Measurements from ENCODE around the gene TNFRSF19. TPM values are rescaled to one million over a fixed set of nuclear protein-coding genes. Genes with fewer than 3 reads are reported as not detected.

The TNFRSF19 gene
- total RNA-seq, 1 donor from 2014 or later, result 31.3 TPM

DNA sequence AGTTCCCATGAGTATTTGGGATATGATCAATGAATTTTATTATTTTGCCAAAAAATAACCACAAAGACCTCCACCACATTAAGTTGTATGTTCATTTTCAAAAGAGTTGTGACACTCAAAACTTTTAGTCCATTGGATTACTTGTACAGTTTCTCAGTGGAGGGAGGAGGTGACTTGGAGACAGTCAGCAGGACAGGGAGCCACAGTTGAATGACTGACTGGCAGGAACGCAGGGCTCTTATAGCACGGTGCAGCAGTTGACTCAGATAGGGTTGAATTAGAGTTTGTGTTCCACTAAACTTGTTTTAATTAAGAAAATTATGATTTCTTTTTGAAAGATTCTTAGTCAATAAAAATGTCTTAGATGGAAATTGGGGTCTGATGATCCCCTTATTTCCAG is 42.5 kb downstream of the TNFRSF19 start:
- Histone ChIP-seq H3K36me3 (ENCODE audit: control insufficient read depth, insufficient read depth, low read length) (no peaks in the 10 kb centered on the region), H3K4me3 (ENCODE audit: low read depth, low read length) (no peak overlapping the region), H3K27me3 (ENCODE audit: control insufficient read depth, insufficient read depth, low read length) (no peaks in the 10 kb centered on the region)
- no peak for DNase-seq (ENCODE audit: low read depth)
- TF ChIP-seq, protein P1, sequence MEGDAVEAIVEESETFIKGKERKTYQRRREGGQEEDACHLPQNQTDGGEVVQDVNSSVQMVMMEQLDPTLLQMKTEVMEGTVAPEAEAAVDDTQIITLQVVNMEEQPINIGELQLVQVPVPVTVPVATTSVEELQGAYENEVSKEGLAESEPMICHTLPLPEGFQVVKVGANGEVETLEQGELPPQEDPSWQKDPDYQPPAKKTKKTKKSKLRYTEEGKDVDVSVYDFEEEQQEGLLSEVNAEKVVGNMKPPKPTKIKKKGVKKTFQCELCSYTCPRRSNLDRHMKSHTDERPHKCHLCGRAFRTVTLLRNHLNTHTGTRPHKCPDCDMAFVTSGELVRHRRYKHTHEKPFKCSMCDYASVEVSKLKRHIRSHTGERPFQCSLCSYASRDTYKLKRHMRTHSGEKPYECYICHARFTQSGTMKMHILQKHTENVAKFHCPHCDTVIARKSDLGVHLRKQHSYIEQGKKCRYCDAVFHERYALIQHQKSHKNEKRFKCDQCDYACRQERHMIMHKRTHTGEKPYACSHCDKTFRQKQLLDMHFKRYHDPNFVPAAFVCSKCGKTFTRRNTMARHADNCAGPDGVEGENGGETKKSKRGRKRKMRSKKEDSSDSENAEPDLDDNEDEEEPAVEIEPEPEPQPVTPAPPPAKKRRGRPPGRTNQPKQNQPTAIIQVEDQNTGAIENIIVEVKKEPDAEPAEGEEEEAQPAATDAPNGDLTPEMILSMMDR (IDR thresholded peaks at IDR 0.05; ENCODE audit: insufficient read depth, low read length, poor library complexity, severe bottlenecking), result no peak

DNA sequence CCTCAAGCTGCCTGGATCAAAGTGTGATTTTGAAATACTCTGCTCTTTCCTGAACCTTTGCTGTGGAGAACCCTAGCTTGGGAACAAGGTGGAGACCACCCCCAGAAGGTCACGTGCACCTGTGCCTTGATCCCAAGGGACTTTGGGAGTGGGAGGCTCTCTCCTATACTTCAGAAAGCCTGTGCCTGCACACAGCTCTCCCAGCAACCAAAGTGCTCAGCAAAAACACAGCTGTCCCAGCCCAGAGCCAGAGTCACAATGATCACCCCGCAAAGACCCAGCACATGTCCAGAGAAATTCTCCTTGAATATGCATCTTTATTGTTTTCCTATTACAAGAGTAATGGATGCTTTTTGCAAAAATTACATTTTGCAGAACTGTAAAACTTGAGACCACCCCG is 43.4 kb downstream of the TNFRSF19 start:
- no peaks in the 10 kb centered on the region for H3K36me3 ChIP-seq (ENCODE audit: control insufficient read depth, insufficient read depth, low read length)
- no peak for DNase-seq (ENCODE audit: low read depth)
- H3K4me3 ChIP-seq (ENCODE audit: low read depth, low read length), result no peak overlapping the region
- no peaks in the 10 kb centered on the region for H3K27me3 ChIP-seq (ENCODE audit: control insufficient read depth, insufficient read depth, low read length)
- TF ChIP-seq, protein P1 (IDR thresholded peaks at IDR 0.05; ENCODE audit: insufficient read depth, low read length, poor library complexity, severe bottlenecking), result no peak

DNA sequence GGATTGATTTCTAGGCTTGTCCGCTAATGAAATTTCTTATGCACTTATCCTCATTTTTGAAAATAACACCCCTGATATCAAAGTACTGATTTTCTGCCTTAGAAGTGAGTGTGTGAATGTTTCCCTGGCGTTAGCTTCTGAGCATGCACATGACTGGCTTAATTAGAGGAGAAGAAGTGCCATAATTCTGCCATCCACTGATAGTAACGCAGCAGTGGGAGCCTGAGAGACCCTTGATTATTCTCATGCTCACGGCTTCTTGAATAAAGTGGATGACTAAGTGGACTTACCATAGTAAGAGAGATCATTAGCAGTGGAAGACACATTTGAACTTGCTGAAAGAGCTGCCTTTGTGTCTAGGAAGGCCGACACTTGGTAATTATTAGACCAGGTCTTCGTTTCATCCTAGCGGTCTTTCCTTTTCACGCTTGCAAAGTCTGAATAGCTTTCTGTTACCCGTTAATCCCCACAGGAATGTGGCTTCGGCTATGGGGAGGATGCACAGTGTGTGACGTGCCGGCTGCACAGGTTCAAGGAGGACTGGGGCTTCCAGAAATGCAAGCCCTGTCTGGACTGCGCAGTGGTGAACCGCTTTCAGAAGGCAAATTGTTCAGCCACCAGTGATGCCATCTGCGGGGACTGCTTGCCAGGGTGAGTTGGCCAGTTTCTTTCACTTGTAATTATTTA is 45.3 kb downstream of the TNFRSF19 start:
- DNase-seq (ENCODE audit: low read depth), result peak; percentile 85
- no peak overlapping the region for H3K4me3 ChIP-seq (ENCODE audit: low read depth, low read length)
- H3K27me3 ChIP-seq (ENCODE audit: control insufficient read depth, insufficient read depth, low read length), result no peaks in the 10 kb centered on the region
- TF ChIP-seq, protein P1 (IDR thresholded peaks at IDR 0.05; ENCODE audit: insufficient read depth, low read length, poor library complexity, severe bottlenecking), result no peak
- no peaks in the 10 kb centered on the region for H3K36me3 ChIP-seq (ENCODE audit: control insufficient read depth, insufficient read depth, low read length)

DNA sequence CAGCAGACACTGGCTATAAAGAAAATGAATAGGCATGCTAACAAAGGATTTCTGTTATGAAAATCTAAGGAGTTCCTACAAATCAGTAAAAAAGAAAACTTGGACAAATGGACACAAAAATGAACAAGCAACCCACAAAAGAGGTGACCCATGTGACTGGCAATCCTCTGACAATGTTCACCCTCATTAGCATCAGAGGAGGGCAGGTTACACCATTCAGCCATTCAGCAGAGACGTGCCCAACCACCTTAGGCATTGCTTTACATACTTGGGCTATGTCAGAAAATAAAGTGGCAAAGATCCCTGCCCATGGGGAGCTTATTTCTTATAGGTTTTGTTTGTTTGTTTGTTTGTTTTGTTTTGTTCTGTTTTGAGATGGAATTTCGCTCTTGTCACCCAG is 46.0 kb downstream of the TNFRSF19 start:
- Histone ChIP-seq H3K36me3 (ENCODE audit: control insufficient read depth, insufficient read depth, low read length) (no peaks in the 10 kb centered on the region), H3K4me3 (ENCODE audit: low read depth, low read length) (no peak overlapping the region), H3K27me3 (ENCODE audit: control insufficient read depth, insufficient read depth, low read length) (no peaks in the 10 kb centered on the region)
- no peak for DNase-seq (ENCODE audit: low read depth)
- TF ChIP-seq, protein P1 (IDR thresholded peaks at IDR 0.05; ENCODE audit: insufficient read depth, low read length, poor library complexity, severe bottlenecking), result no peak

DNA sequence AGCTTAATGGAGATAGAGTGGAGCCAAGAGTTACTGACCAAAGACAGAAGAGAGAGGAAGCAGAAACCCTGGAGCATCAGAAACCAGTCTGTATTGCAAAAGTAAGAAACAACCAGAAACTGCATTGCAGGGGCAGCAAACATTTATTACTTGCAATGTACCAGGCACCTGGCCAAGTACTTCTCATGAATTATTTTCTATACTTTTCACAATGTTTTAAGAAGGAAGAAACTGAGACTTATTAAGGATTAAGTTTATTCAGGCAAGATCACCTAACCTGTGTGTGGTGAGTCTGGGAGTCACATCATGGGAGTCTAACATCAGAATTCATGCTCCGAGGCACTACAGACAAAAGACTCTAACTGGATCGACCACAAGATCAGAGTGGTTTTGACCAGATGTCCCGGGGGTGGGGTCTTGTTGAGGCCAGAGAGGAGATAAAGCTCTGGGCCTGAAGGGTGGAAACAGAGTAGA is 47.4 kb downstream of the TNFRSF19 start:
- DNase-seq (ENCODE audit: low read depth), result no peak
- TF ChIP-seq, protein P1 (IDR thresholded peaks at IDR 0.05; ENCODE audit: insufficient read depth, low read length, poor library complexity, severe bottlenecking), result no peak
- no peak overlapping the region for H3K4me3 ChIP-seq (ENCODE audit: low read depth, low read length)
- H3K36me3 ChIP-seq (ENCODE audit: control insufficient read depth, insufficient read depth, low read length), result no peaks in the 10 kb centered on the region
- H3K27me3 ChIP-seq (ENCODE audit: control insufficient read depth, insufficient read depth, low read length), result no peaks in the 10 kb centered on the region

DNA sequence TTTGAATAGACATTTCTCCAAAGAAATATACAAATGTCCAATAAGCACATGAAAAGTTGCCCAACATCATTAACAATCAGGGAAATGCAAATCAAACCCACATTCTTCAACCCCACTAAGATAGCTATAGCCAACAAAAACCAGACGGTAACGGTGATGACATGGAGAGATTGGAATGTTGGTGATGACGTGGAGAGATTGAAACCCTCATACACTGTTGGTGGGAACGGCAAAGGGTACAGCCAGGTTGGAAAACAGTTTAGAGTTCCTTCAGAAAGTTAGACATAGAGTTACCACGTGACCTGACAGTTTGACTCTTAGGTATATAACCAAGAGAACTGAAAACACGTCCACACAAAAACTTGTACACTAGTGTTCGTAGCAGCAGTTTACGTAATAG is 48.1 kb downstream of the TNFRSF19 start:
- Histone ChIP-seq H3K27me3 (ENCODE audit: control insufficient read depth, insufficient read depth, low read length) (no peaks in the 10 kb centered on the region), H3K36me3 (ENCODE audit: control insufficient read depth, insufficient read depth, low read length) (peaks cover under 1% of the 10 kb centered on the region), H3K4me3 (ENCODE audit: low read depth, low read length) (no peak overlapping the region)
- peak; percentile 90 for DNase-seq (ENCODE audit: low read depth)
- TF ChIP-seq, protein P1 (IDR thresholded peaks at IDR 0.05; ENCODE audit: insufficient read depth, low read length, poor library complexity, severe bottlenecking), result no peak

Data from kidney epithelial cell (primary cell).